ENCODE data around the gene IL2RA.

The IL2RA gene

DNA sequence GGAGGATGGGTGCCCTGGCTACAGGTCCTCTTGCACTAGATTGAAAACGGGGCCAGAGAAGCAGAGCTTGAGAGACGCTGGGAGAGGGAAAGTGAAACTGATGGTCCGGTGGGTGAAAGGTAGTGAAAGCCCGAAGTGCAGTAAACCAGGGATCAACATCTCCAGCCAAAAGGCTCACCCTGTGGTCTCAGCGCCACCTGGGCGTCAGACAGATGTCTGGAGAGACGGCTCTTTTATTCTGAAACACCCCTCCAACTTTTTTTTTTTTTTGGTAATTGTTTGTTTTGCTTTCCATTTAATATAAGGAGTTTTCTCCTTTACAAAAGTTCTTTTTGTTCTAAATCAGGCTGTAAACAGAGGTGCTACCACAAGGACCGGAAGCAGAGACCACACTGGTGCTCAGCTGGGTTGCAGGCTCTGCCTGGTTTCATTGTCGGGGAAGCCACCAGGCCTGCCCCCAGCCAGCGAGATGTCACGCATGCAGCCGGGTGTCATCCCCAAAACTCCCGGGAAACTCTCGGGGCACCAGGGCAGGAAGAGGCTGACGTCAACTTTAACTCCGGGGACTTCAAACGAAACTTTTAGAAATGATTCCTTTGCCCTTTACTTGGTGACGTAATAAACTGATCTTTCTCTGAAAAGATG lies 11.2 kb downstream of the IL2RA start:
- TF ChIP-seq, protein P1, sequence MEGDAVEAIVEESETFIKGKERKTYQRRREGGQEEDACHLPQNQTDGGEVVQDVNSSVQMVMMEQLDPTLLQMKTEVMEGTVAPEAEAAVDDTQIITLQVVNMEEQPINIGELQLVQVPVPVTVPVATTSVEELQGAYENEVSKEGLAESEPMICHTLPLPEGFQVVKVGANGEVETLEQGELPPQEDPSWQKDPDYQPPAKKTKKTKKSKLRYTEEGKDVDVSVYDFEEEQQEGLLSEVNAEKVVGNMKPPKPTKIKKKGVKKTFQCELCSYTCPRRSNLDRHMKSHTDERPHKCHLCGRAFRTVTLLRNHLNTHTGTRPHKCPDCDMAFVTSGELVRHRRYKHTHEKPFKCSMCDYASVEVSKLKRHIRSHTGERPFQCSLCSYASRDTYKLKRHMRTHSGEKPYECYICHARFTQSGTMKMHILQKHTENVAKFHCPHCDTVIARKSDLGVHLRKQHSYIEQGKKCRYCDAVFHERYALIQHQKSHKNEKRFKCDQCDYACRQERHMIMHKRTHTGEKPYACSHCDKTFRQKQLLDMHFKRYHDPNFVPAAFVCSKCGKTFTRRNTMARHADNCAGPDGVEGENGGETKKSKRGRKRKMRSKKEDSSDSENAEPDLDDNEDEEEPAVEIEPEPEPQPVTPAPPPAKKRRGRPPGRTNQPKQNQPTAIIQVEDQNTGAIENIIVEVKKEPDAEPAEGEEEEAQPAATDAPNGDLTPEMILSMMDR (conservative IDR thresholded peaks at IDR 0.05; ENCODE audit: low read length), result peak; percentile 35
- peak; percentile 36 for DNase-seq (ENCODE audit: low read depth)
- peak overlapping the region; percentile 54 for H3K4me3 ChIP-seq (ENCODE audit: low read length)

DNA sequence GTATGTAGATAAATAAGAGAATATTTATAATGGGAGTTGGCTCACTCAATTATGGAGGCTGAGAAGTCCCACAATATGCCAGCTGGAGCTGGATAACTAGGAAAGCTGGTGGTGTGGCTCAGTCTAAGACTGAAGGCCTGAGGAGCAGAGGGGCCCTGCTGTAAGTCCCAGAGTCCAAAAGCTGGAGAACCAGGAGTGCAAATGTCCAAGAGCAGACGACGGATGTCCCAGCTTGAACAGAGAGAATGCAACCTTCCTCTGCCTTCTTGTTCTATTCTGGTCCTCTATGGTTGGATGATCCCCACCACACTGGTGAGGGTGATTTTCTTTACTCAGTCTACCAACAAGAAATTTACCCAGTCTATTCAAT lies 13.2 kb downstream of the IL2RA start:
- no peak overlapping the region for H3K4me3 ChIP-seq (ENCODE audit: low read length)
- TF ChIP-seq, protein P1 (conservative IDR thresholded peaks at IDR 0.05; ENCODE audit: low read length), result no peak
- no peak for DNase-seq (ENCODE audit: low read depth)

DNA sequence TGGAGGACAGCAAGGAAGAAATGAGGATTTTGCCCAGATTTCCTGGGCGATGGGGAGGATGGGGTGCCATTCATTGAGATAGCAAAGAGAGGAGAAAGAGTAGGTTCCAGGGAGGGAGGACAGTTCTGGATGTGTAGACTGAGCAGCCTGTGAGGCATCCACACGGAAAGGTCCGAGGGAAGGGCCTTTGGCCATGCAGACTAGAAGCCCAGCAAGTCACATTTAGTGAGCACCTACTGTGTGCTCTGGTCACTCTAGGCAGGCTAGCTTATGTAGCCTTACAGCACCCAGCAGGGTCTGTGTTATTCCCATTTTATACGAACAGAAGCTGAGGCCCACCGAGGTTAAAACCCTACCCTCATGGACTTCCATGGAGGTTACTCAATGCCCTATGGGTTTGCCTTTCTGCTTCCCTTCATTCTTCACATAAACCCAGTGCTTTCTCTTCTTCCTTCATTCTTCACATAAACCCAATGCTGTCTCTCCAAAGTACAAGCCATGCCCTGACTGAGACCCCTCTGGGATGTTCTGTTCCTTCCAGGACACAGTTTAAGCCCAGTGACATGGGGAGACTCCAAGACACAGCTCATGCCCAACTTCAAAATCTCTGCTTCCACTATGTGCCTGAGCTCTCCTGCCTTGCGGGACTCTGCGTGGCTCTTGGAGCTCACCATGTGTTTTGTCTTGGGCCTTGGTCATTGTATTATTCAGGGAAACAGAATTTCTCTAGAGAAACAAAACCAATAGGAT lies 13.7 kb downstream of the IL2RA start:
- TF ChIP-seq, protein P1 (conservative IDR thresholded peaks at IDR 0.05; ENCODE audit: low read length), result no peak
- no peak for DNase-seq (ENCODE audit: low read depth)
- H3K4me3 ChIP-seq (ENCODE audit: low read length), result no peak overlapping the region

DNA sequence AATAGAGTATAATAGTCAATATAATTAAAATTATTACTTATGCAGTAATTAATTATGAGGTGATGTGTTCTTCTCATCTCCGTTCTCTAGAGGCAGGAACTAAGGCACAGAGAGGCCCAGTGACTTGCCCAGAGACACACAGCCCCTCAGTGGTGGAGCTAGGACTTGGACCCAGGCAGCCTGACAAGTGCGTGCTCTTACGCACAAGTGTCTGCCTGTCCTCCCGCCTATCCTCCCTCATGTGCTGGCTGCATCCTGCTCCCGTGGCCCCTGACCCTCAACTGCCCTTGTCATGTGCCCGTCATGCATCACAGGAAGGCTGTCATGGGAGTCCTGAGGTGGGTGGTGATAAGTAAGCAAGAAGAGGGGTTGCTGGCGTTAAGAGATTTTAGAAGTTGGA lies 14.3 kb downstream of the IL2RA start:
- no peak for DNase-seq (ENCODE audit: low read depth)
- H3K4me3 ChIP-seq (ENCODE audit: low read length), result no peak overlapping the region
- TF ChIP-seq, protein P1 (conservative IDR thresholded peaks at IDR 0.05; ENCODE audit: low read length), result no peak

DNA sequence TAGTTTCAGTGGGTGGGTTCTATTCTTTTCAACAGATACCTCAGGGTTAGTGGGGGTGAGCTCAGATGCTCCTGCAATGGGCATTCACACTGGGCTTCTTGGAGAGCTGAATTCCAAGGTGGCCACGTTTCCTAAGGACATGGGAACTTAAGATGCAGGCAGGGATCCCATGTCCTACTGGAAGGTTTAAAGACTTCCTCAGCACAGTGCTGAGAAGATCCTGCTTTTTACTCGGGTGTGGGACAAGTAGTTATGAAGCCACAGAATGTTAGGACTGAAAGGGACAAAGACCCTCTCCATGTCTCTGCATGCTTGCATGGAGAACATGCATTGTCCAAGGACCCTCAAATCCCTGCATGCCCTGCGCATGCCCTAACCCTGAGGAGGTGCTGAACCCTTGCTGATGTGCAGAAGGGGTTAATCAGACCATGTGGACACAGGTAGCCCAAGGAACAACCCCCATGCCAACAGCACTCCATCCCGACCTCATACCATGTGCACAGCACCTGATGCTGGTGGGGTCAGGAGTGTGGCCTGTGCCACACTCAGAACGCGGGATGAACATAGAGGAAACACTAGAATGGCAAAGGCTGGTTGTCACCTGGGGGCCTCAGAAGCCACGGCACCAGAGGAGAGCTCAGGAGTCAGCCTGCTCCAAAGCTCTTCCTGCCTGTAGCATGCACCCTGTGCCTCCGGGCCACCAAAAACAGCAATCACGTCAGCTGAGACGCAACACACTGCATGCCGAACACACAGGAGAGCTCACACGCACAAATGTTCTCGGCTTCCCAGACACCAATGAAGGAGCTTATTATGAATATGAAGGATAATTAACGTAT lies 15.2 kb downstream of the IL2RA start:
- DNase-seq (ENCODE audit: low read depth), result no peak
- H3K4me3 ChIP-seq (ENCODE audit: low read length), result no peak overlapping the region
- TF ChIP-seq, protein P1 (conservative IDR thresholded peaks at IDR 0.05; ENCODE audit: low read length), result no peak

DNA sequence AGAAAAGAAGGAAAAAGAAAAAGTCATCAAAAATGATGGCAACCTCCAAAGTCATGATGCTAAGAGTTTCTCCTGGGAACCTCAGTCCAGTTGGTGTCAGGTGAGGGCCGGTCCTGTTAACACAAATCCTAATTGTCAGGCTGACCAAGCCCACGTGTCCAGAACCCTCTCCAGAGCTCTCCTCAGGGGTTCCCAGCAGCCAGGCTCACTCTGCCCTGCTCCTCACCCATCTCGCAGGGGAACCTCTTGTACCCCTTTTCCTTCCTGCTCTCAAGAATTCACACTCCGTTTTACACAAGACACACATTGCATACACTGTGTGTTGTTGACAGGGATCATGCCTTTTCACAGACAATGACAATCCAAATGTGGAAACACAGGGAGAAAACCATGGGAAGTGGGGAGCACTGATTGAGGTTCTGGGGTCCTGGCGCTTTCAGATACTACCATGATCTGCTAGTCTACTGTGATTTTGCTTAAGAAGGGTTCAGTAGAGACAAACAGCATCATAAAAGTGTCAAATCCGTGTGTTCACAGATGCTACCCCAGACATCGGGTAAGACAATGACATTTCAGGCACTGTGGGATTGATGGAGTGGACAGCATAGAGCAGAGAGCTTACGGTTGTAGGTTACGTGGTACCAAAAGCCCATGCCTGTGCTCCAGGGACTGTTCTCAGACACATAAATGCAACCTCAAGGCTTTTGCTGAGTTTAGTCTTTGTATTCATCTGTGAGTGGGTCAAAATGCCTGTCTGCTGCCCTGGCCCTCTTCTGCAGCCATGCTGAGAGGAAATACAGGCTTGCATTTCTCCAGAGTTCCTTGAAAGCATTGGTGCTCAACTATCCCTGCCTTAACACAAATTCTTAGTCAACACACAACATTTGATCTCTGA lies 16.0 kb downstream of the IL2RA start:
- no peak overlapping the region for H3K4me3 ChIP-seq (ENCODE audit: low read length)
- TF ChIP-seq, protein P1 (conservative IDR thresholded peaks at IDR 0.05; ENCODE audit: low read length), result no peak
- DNase-seq (ENCODE audit: low read depth), result no peak
